T-cell (primary cell): ENCODE data around the gene RRBP1. TPM values are rescaled to one million over a fixed set of nuclear protein-coding genes. Genes with fewer than 3 reads are reported as not detected.

Source experiments
- ATAC-seq, 4 experiments: fragments of 200-7000 bp in 3 of 4; fragments of 150-1000 bp in 1 of 4; cut with Tn5 transposase; replicated peaks in 1 of 4; 1 replicate in 3 of 4; 2 replicates in 1 of 4; pipeline ENCODE4 v1.10.0; 2021; ENCODE audit warnings: moderate library complexity in 3 of 4, mild to moderate bottlenecking in 2 of 4, moderate number of reproducible peaks in 1 of 4
- CTCF ChIA-PET, 2 donors: fragments of 300-600 bp; sonication (Branson Sonifier 250); formaldehyde crosslinking; loops; one replicate each; lab custom pipeline; 2022; ENCODE audit warnings: antibody characterized with exemption in 2 of 2; lab: Charles Lee
- POLR2A ChIA-PET, 2 donors: fragments of 300-600 bp; sonication (Branson Sonifier 250); formaldehyde crosslinking; loops; one replicate each; lab custom pipeline; 2022; ENCODE audit warnings: antibody characterized with exemption in 2 of 2; lab: Charles Lee
- DNase-seq, 35 experiments: peaks; one replicate each; pipeline versions ENCODE4 v3.0.0 to v3.0.0-alpha.2; 2013 to 2023
- H3K27ac ChIP-seq: one replicate; pipeline ENCODE4 v1.5.1; 2013; ENCODE audit warnings: low read length
- H3K27me3 ChIP-seq, 2 experiments: replicated peaks in 1 of 2; 1 replicate in 1 of 2; 2 replicates in 1 of 2; pipeline versions ENCODE4 v1.6.1 to v1.7.0; 2013; ENCODE audit warnings: low read length in 1 of 2, mixed read lengths in 1 of 2; ENCODE audit not compliant: control insufficient read depth in 2 of 2, insufficient read depth in 2 of 2; ENCODE audit errors: extremely low read depth in 1 of 2
- H3K36me3 ChIP-seq, 2 donors: 1 replicate in 1 of 2; 2 replicates in 1 of 2; pipeline versions ENCODE4 v1.6.1 to v1.7.0; 2013; ENCODE audit warnings: low read length in 1 of 2; ENCODE audit not compliant: control insufficient read depth in 2 of 2, insufficient read depth in 1 of 2; ENCODE audit errors: extremely low read depth in 1 of 2
- H3K4me1 ChIP-seq, 2 experiments: 1 replicate in 1 of 2; 2 replicates in 1 of 2; pipeline versions ENCODE4 v1.6.1 to v1.7.0; 2013; ENCODE audit warnings: low read length in 2 of 2, mixed read lengths in 1 of 2; ENCODE audit not compliant: insufficient read depth in 2 of 2, control insufficient read depth in 1 of 2; ENCODE audit errors: extremely low read depth in 1 of 2
- H3K4me3 ChIP-seq, 2 donors: 1 replicate in 1 of 2; 2 replicates in 1 of 2; pipeline versions ENCODE4 v1.5.1 to v1.7.0; 2013; ENCODE audit warnings: mild to moderate bottlenecking in 2 of 2, low read length in 1 of 2, moderate library complexity in 1 of 2; ENCODE audit not compliant: control insufficient read depth in 1 of 2; ENCODE audit errors: extremely low read depth in 1 of 2
- H3K9me3 ChIP-seq: 2 replicates; pipeline ENCODE4 v1.7.0; 2013
- H3K27ac Mint-ChIP-seq, 2 donors: one replicate each; pipeline ENCODE4 v1.8.0; 2020 to 2021; ENCODE audit warnings: mild to moderate bottlenecking in 2 of 2, mixed read lengths in 2 of 2
- H3K27me3 Mint-ChIP-seq, 2 donors: one replicate each; pipeline ENCODE4 v1.8.0; 2021 to 2022; ENCODE audit warnings: mixed read lengths in 2 of 2
- H3K36me3 Mint-ChIP-seq: one replicate; pipeline ENCODE4 v1.8.0; 2021; ENCODE audit warnings: mixed read lengths
- H3K4me1 Mint-ChIP-seq, 3 donors: one replicate each; pipeline ENCODE4 v1.8.0; 2020 to 2022; ENCODE audit warnings: mixed read lengths in 3 of 3, mild to moderate bottlenecking in 1 of 3
- H3K4me3 Mint-ChIP-seq, 3 donors: one replicate each; pipeline ENCODE4 v1.8.0; 2020 to 2022; ENCODE audit warnings: mild to moderate bottlenecking in 3 of 3, mixed read lengths in 3 of 3, moderate library complexity in 3 of 3
- H3K9me3 Mint-ChIP-seq, 3 donors: one replicate each; pipeline ENCODE4 v1.8.0; 2020 to 2022; ENCODE audit warnings: mixed read lengths in 3 of 3
- WGBS: methylation state at CpG from one replicate; pipeline ENCODE4 v1.1.5; 2013; ENCODE audit warnings: missing lambda C conversion rate; ENCODE audit not compliant: insufficient coverage; 5-methylcytosine and 5-hydroxymethylcytosine counted together
- total RNA-seq, 35 experiments: library from RNA in 6 of 35; stranded (reverse) in 6 of 35; fragments of 120-200 nt in 1 of 35; gene quantifications; one replicate each; pipeline versions ENCODE4 v1.2.1 to v1.2.4 and lab custom pipeline; 2013 to 2026

Gene RRBP1
- total RNA-seq, 5 donors from 2014 or later (not counting 1 experiment from before 2014, with no cell fraction given), result 26.3 to 32.4 (median 30.1) TPM

GRCh38 chr20:17565169-17565845, 116.7 kb downstream of the RRBP1 start:
- no peak for ATAC-seq
- DNase-seq, result no peak
- H3K27me3 Mint-ChIP-seq, result peaks cover 0 to 4% of the 10 kb centered on the region in 2 donors
- POLR2A ChIA-PET, result interaction anchor here in 1 of 2 donors (0.5 kb wide), 1 partner anchor 474 kb away, joined by 3 read pairs; no protein-coding TSS in a partner anchor
- Histone ChIP-seq H3K4me1 (peaks cover 2 to 6% of the 10 kb centered on the region in 2 experiments), H3K4me3 (no peak overlapping the region), H3K9me3 (no peaks in the 10 kb centered on the region), H3K36me3 (no peaks in the 10 kb centered on the region), H3K27ac (no peak overlapping the region), H3K27me3 (peaks cover 0 to 5% of the 10 kb centered on the region in 2 experiments)
- H3K4me1 Mint-ChIP-seq, result peaks cover 0 to 2% (median 0%) of the 10 kb centered on the region in 3 donors
- H3K4me3 Mint-ChIP-seq, result no peak overlapping the region
- peaks cover 0 to 3% (median 0%) of the 10 kb centered on the region in 3 donors for H3K9me3 Mint-ChIP-seq
- H3K36me3 Mint-ChIP-seq, result no peaks in the 10 kb centered on the region
- H3K27ac Mint-ChIP-seq, result no peak overlapping the region
- WGBS, result no CpG with 5 or more reads among the region's 4 CpGs
- CTCF ChIA-PET, result interaction anchor here in 1 of 2 donors (0.7 to 1.4 kb wide), 2 partner anchors 9 to 24 kb away, joined by 3 to 8 read pairs; no protein-coding TSS in a partner anchor

Other genes starting within 250 kb of the RRBP1 start
- gene BFSP1, start 150.9 kb downstream of the RRBP1 start, total RNA-seq, result under 1 TPM; 0.25 to 0.53 (median 0.30) TPM
- 10 to 100 TPM; 36.3 to 41.7 (median 41.3) TPM for gene DSTN, start 112.2 kb downstream of the RRBP1 start, total RNA-seq
- not detected for gene BANF2, start 17.7 kb upstream of the RRBP1 start, total RNA-seq